Motor neuron (in vitro differentiated cells): Measurements from ENCODE around the gene PPEF1. TPM values are rescaled to one million over a fixed set of nuclear protein-coding genes. Genes with fewer than 3 reads are reported as not detected.

Source experiments
- total RNA-seq, 8 experiments: library from RNA; unstranded; fragments of 300-600 nt; gene quantifications; 2 replicates each; pipeline versions ENCODE4 v1.2.3 to v1.2.4, GENCODE V29; 2022

PPEF1 gene
- total RNA-seq, 8 experiments from 2014 or later: 0.31 to 1.7 (median 0.66) TPM; not detected in 3

Other genes starting within 250 kb of the PPEF1 start
- gene RS1, start 35.5 kb upstream of the PPEF1 start, total RNA-seq: under 1 TPM in 6 of 8 experiments, not detected in 2; 0.05 to 0.41 (median 0.21) TPM